Stimulated activated naive CD8-positive, alpha-beta T cell treated with anti-CD3 and anti-CD28 coated beads, Interleukin-15, amount 100 ng/mL, for 72 hours (primary cell): ENCODE data around the gene FYN.
A peak's percentile ranks its signal among the peaks of the same experiment; 100 is the strongest.

Experiments used
- ATAC-seq: fragments of 150-1000 bp; cut with Tn5 transposase; 2 replicates; pipeline ENCODE4 v1.10.0; 2021; ENCODE audit warnings: mild to moderate bottlenecking, moderate library complexity
- DNase-seq, 2 donors: peaks; one replicate each; pipeline ENCODE4 v3.0.0; 2021 to 2022
- H3K27ac Mint-ChIP-seq, 2 donors: one replicate each; pipeline ENCODE4 v1.8.0; 2022; ENCODE audit warnings: mild to moderate bottlenecking in 2 of 2, mixed read lengths in 2 of 2, moderate library complexity in 2 of 2
- H3K27me3 Mint-ChIP-seq: one replicate; pipeline ENCODE4 v1.8.0; 2022; ENCODE audit warnings: mixed read lengths
- H3K4me1 Mint-ChIP-seq: one replicate; pipeline ENCODE4 v1.8.0; 2022; ENCODE audit warnings: mild to moderate bottlenecking, mixed read lengths
- H3K4me3 Mint-ChIP-seq, 2 donors: one replicate each; pipeline ENCODE4 v1.8.0; 2022; ENCODE audit warnings: mild to moderate bottlenecking in 2 of 2, mixed read lengths in 2 of 2, moderate library complexity in 1 of 2
- H3K9me3 Mint-ChIP-seq, 2 donors: one replicate each; pipeline ENCODE4 v1.8.0; 2022; ENCODE audit warnings: mixed read lengths in 2 of 2

Gene FYN

GRCh38 chr6:111849298-111849697 is 24.0 kb downstream of the FYN start:
- peaks cover 55% of the 10 kb centered on the region for H3K4me1 Mint-ChIP-seq
- H3K4me3 Mint-ChIP-seq = peak overlapping the region; percentile 28 to 59
- ATAC-seq = no peak
- no peak for DNase-seq
- H3K27ac Mint-ChIP-seq = peak overlapping the region in 1 of 2 donors; percentile 75
- H3K9me3 Mint-ChIP-seq = no peaks in the 10 kb centered on the region
- H3K27me3 Mint-ChIP-seq = no peaks in the 10 kb centered on the region

- ATAC-seq = no peak
These were observed 24.9 kb downstream of the FYN start for GRCh38 chr6:111848262-111848812.

GRCh38 chr6:111846492-111847409 is 26.5 kb downstream of the FYN start:
- peak overlapping the region; percentile 81 to 90 for H3K27ac Mint-ChIP-seq
- no peaks in the 10 kb centered on the region for H3K27me3 Mint-ChIP-seq
- no peaks in the 10 kb centered on the region for H3K9me3 Mint-ChIP-seq
- DNase-seq (peak in 1 of 2 donors; percentile 43), ATAC-seq (peak; percentile 56)
- peaks cover 29% of the 10 kb centered on the region for H3K4me1 Mint-ChIP-seq
- peak overlapping the region; percentile 74 to 75 for H3K4me3 Mint-ChIP-seq

More at GRCh38 chr6:111848262-111848812, 24.9 kb downstream of the FYN start:
- Mint-ChIP-seq H3K4me1 (peaks cover 45% of the 10 kb centered on the region), H3K9me3 (no peaks in the 10 kb centered on the region), H3K27me3 (no peaks in the 10 kb centered on the region), H3K4me3 (no peak overlapping the region), H3K27ac (no peak overlapping the region)
- no peak for DNase-seq

GRCh38 chr6:111846066-111846465 is 27.2 kb downstream of the FYN start:
- Mint-ChIP-seq H3K4me3 (peak overlapping the region; percentile 74 to 75), H3K27me3 (no peaks in the 10 kb centered on the region), H3K27ac (peak overlapping the region; percentile 81 to 90), H3K9me3 (no peaks in the 10 kb centered on the region), H3K4me1 (peaks cover 23% of the 10 kb centered on the region)
- ATAC-seq = no peak
- DNase-seq = no peak

GRCh38 chr6:111845441-111845871 is 27.8 kb downstream of the FYN start:
- Mint-ChIP-seq H3K9me3 (no peaks in the 10 kb centered on the region), H3K27me3 (no peaks in the 10 kb centered on the region), H3K4me3 (peak overlapping the region; percentile 74 to 75), H3K4me1 (peaks cover 16% of the 10 kb centered on the region), H3K27ac (peak overlapping the region; percentile 59 to 83)
- DNase-seq (peak in 1 of 2 donors; percentile 44), ATAC-seq (peak; percentile 42)

GRCh38 chr6:111844921-111845320 is 28.3 kb downstream of the FYN start:
- H3K27ac Mint-ChIP-seq = peak overlapping the region; percentile 23 to 84
- no peaks in the 10 kb centered on the region for H3K27me3 Mint-ChIP-seq
- H3K4me1 Mint-ChIP-seq = peaks cover 11% of the 10 kb centered on the region
- H3K9me3 Mint-ChIP-seq = no peaks in the 10 kb centered on the region
- ATAC-seq (no peak), DNase-seq (no peak)
- H3K4me3 Mint-ChIP-seq = peak overlapping the region; percentile 74 to 75

- DNase-seq (no peak), ATAC-seq (no peak)
- H3K27ac Mint-ChIP-seq = peak overlapping the region; percentile 23 to 84
- peak overlapping the region; percentile 74 to 75 for H3K4me3 Mint-ChIP-seq
- no peaks in the 10 kb centered on the region for H3K27me3 Mint-ChIP-seq
- peaks cover 6% of the 10 kb centered on the region for H3K4me1 Mint-ChIP-seq
- no peaks in the 10 kb centered on the region for H3K9me3 Mint-ChIP-seq
These were observed 28.9 kb downstream of the FYN start for GRCh38 chr6:111844376-111844775.

GRCh38 chr6:111843347-111844147 is 29.7 kb downstream of the FYN start:
- Mint-ChIP-seq H3K27ac (no peak overlapping the region), H3K4me1 (no peaks in the 10 kb centered on the region), H3K4me3 (no peak overlapping the region), H3K27me3 (no peaks in the 10 kb centered on the region), H3K9me3 (no peaks in the 10 kb centered on the region)
- peak; percentile 50 to 55 for DNase-seq
- ATAC-seq = peak; percentile 73

- H3K4me1 Mint-ChIP-seq = no peaks in the 10 kb centered on the region
These were observed 30.4 kb downstream of the FYN start for GRCh38 chr6:111842891-111843290.

GRCh38 chr6:111842271-111842822 is 30.9 kb downstream of the FYN start:
- no peaks in the 10 kb centered on the region for H3K4me1 Mint-ChIP-seq
- no peaks in the 10 kb centered on the region for H3K27me3 Mint-ChIP-seq
- no peak overlapping the region for H3K27ac Mint-ChIP-seq
- no peak overlapping the region for H3K4me3 Mint-ChIP-seq
- ATAC-seq (no peak), DNase-seq (no peak)
- no peaks in the 10 kb centered on the region for H3K9me3 Mint-ChIP-seq

More at GRCh38 chr6:111842891-111843290, 30.4 kb downstream of the FYN start:
- no peak for ATAC-seq
- no peak overlapping the region for H3K27ac Mint-ChIP-seq
- no peak overlapping the region for H3K4me3 Mint-ChIP-seq
- H3K27me3 Mint-ChIP-seq = no peaks in the 10 kb centered on the region
- DNase-seq = no peak
- H3K9me3 Mint-ChIP-seq = no peaks in the 10 kb centered on the region

- ATAC-seq (no peak), DNase-seq (peak in 1 of 2 donors; percentile 54)
- Mint-ChIP-seq H3K4me1 (no peaks in the 10 kb centered on the region), H3K27ac (no peak overlapping the region), H3K4me3 (no peak overlapping the region), H3K9me3 (no peaks in the 10 kb centered on the region), H3K27me3 (no peaks in the 10 kb centered on the region)
These were observed 31.4 kb downstream of the FYN start for GRCh38 chr6:111841822-111842221.

GRCh38 chr6:111840803-111841202 is 32.4 kb downstream of the FYN start:
- DNase-seq (no peak), ATAC-seq (no peak)
- Mint-ChIP-seq H3K9me3 (no peaks in the 10 kb centered on the region), H3K27ac (no peak overlapping the region), H3K27me3 (no peaks in the 10 kb centered on the region), H3K4me3 (no peak overlapping the region), H3K4me1 (peaks cover 9% of the 10 kb centered on the region)

GRCh38 chr6:111838749-111839484 is 34.3 kb downstream of the FYN start:
- Mint-ChIP-seq H3K4me3 (peak overlapping the region; percentile 64 to 80), H3K9me3 (no peaks in the 10 kb centered on the region), H3K4me1 (peaks cover 28% of the 10 kb centered on the region), H3K27me3 (no peaks in the 10 kb centered on the region), H3K27ac (peak overlapping the region; percentile 88 to 95)
- DNase-seq (peak; percentile 44 to 75), ATAC-seq (peak; percentile 71)

GRCh38 chr6:111837641-111838500 is 35.4 kb downstream of the FYN start:
- DNase-seq (peak; percentile 66 to 81), ATAC-seq (peak; percentile 86)
- H3K27me3 Mint-ChIP-seq = no peaks in the 10 kb centered on the region
- H3K9me3 Mint-ChIP-seq = no peaks in the 10 kb centered on the region
- H3K27ac Mint-ChIP-seq = peak overlapping the region; percentile 88 to 95
- H3K4me1 Mint-ChIP-seq = peaks cover 39% of the 10 kb centered on the region
- peak overlapping the region; percentile 64 to 80 for H3K4me3 Mint-ChIP-seq
